SK-N-SH (cell line): Measurements from ENCODE around the gene HMGXB3. TPM values are rescaled to one million over a fixed set of nuclear protein-coding genes. Genes with fewer than 3 reads are reported as not detected.

ENCODE experiments used
- CTCF ChIA-PET: fragments of 300-600, 350-600 bp; formaldehyde crosslinking; extraction: SDS; loops from one replicate; lab custom pipeline; 2021; lab: Yijun Ruan, JAX
- POLR2A ChIA-PET: fragments of 350-600 bp; sonication (Branson Sonifier 250); formaldehyde crosslinking; extraction: SDS; loops from one replicate; lab custom pipeline; 2020; ENCODE audit warnings: antibody characterized with exemption, inconsistent platforms; lab: Yijun Ruan, JAX
- DNase-seq: peaks from one replicate; pipeline ENCODE4 v3.0.0; 2012
- H2AFZ ChIP-seq: fragments of 200-600 bp; sonication (generic); 2 replicates; pipeline ENCODE4 v1.8.1; 2016; ENCODE audit warnings: antibody characterized with exemption, mild to moderate bottlenecking, low read depth
- H3F3A ChIP-seq: fragments of 200-600 bp; sonication (generic); replicated peaks from 2 replicates; pipeline ENCODE3; 2016; ENCODE audit warnings: antibody characterized with exemption, mild to moderate bottlenecking; ENCODE audit not compliant: insufficient read depth
- H3K27ac ChIP-seq, 2 experiments: fragments of 200-500 bp in 1 of 2; fragments of 200-600 bp in 1 of 2; sonication (Bioruptor generic) in 1 of 2; sonication (generic), shearing (Covaris generic) in 1 of 2; 2 replicates each; pipeline versions ENCODE4 v1.5.1 to v1.6.1; 2014 to 2016; ENCODE audit warnings: low read depth in 2 of 2, inconsistent platforms in 1 of 2, low read length in 1 of 2, mild to moderate bottlenecking in 1 of 2, mixed read lengths in 1 of 2
- H3K27me3 ChIP-seq: fragments of 200-600 bp; sonication (generic), shearing (Covaris generic); 2 replicates; pipeline ENCODE4 v1.6.1; 2016; ENCODE audit warnings: mixed run types; ENCODE audit not compliant: insufficient read depth
- H3K36me3 ChIP-seq, 2 experiments: fragments of 200-500 bp in 1 of 2; fragments of 200-600 bp in 1 of 2; sonication (Bioruptor generic) in 1 of 2; sonication (generic) in 1 of 2; replicated peaks in 1 of 2; 2 replicates each; pipeline versions ENCODE3 to v1.5.1; 2014 to 2016; ENCODE audit warnings: low read length in 1 of 2, mild to moderate bottlenecking in 1 of 2; ENCODE audit not compliant: insufficient read depth in 2 of 2, control insufficient read depth in 1 of 2
- H3K4me1 ChIP-seq, 2 experiments: fragments of 200-500 bp in 1 of 2; fragments of 200-600 bp in 1 of 2; sonication (Bioruptor generic) in 1 of 2; sonication (generic), shearing (Covaris generic) in 1 of 2; 2 replicates each; pipeline versions ENCODE4 v1.5.1 to v1.6.1; 2014 to 2016; ENCODE audit warnings: low read depth in 1 of 2, low read length in 1 of 2, mixed run types in 1 of 2; ENCODE audit not compliant: insufficient read depth in 2 of 2, control insufficient read depth in 1 of 2
- H3K4me2 ChIP-seq: fragments of 200-600 bp; sonication (generic), shearing (Covaris generic); 2 replicates; pipeline ENCODE4 v1.6.1; 2017; ENCODE audit warnings: mixed run types
- H3K4me3 ChIP-seq, 2 experiments: fragments of 200-500 bp in 1 of 2; fragments of 200-600 bp in 1 of 2; sonication (Bioruptor generic) in 1 of 2; sonication (generic), shearing (Covaris generic) in 1 of 2; 2 replicates each; pipeline versions ENCODE4 v1.5.1 to v1.8.1; 2014 to 2016; ENCODE audit warnings: low read depth in 2 of 2, inconsistent platforms in 1 of 2, low read length in 1 of 2, mild to moderate bottlenecking in 1 of 2, mixed read lengths in 1 of 2, moderate library complexity in 1 of 2
- H3K79me2 ChIP-seq: fragments of 200-600 bp; sonication (generic); 2 replicates; pipeline ENCODE4 v1.8.1; 2017; ENCODE audit warnings: mild to moderate bottlenecking; ENCODE audit not compliant: insufficient read depth
- H3K9ac ChIP-seq: fragments of 200-600 bp; sonication (generic); 2 replicates; pipeline ENCODE4 v1.6.1; 2017; ENCODE audit warnings: mixed run types
- H3K9me2 ChIP-seq: fragments of 200-600 bp; sonication (generic); 2 replicates; pipeline ENCODE4 v1.6.1; 2017; ENCODE audit warnings: mixed run types
- H3K9me3 ChIP-seq: fragments of 200-600 bp; sonication (generic); 2 replicates; pipeline ENCODE4 v1.6.1; 2017; ENCODE audit warnings: mixed run types, mild to moderate bottlenecking, moderate library complexity
- H4K20me1 ChIP-seq: fragments of 200-600 bp; sonication (generic); 2 replicates; pipeline ENCODE4 v1.6.1; 2017; ENCODE audit warnings: mild to moderate bottlenecking, mixed run types; ENCODE audit not compliant: insufficient read depth
- CHD2 ChIP-seq: fragments of 150-350 bp; IDR thresholded peaks from 2 replicates; pipeline ENCODE4 v1.6.1; 2018; ENCODE audit warnings: low read length; ENCODE audit not compliant: partially characterized antibody
- POLR2AphosphoS5 ChIP-seq: IDR thresholded peaks from 2 replicates; pipeline ENCODE4 v1.6.1; 2012; ENCODE audit warnings: low read depth, low read length
- RAD21 ChIP-seq: IDR thresholded peaks from 2 replicates; pipeline ENCODE4 v1.6.1; 2012; ENCODE audit warnings: mild to moderate bottlenecking, low read length
- REST ChIP-seq: IDR thresholded peaks from 2 replicates; pipeline ENCODE4 v1.6.1; 2012; ENCODE audit warnings: mild to moderate bottlenecking, low read depth, low read length, moderate library complexity
- RXRA ChIP-seq: IDR thresholded peaks from 2 replicates; pipeline ENCODE4 v1.4.0; 2012; ENCODE audit warnings: low read depth, mild to moderate bottlenecking, borderline replicate concordance
- TCF12 ChIP-seq: IDR thresholded peaks from 2 replicates; pipeline ENCODE4 v1.4.0; 2012
- TEAD4 ChIP-seq: IDR thresholded peaks from 2 replicates; pipeline ENCODE4 v1.4.0; 2012; ENCODE audit warnings: mild to moderate bottlenecking, borderline replicate concordance; ENCODE audit not compliant: insufficient read depth
- WGBS: methylation state at CpG from one replicate; pipeline ENCODE4 v1.1.6; 2017; ENCODE audit warnings: low lambda C conversion rate; 5-methylcytosine and 5-hydroxymethylcytosine counted together
- polyA plus RNA-seq, 3 experiments: library from polyadenylated mRNA; depleted of rRNA; stranded (reverse); fragments of >200 nt; gene quantifications; 2 replicates each; pipeline ENCODE4 v1.2.3, GENCODE V29; 2012
- TF ChIP-seq, protein P1 (sequence below): IDR thresholded peaks from 2 replicates; pipeline ENCODE4 v1.4.0; 2012; ENCODE audit warnings: low read depth
- TF ChIP-seq, protein P2 (sequence below): fragments of 200-600 bp; sonication (generic); IDR thresholded peaks from 2 replicates; pipeline ENCODE4 v1.6.1; 2017; ENCODE audit warnings: antibody characterized with exemption, mild to moderate bottlenecking, moderate library complexity
- TF ChIP-seq, protein P3 (sequence below): fragments of 150-350 bp; IDR thresholded peaks from 2 replicates; pipeline ENCODE4 v1.6.1; 2016; ENCODE audit warnings: mild to moderate bottlenecking, low read depth, low read length

Gene HMGXB3
- polyA plus RNA-seq, 1 of the 3 experiments (the other 2 are of a cell fraction): 28.8 TPM

DNA sequence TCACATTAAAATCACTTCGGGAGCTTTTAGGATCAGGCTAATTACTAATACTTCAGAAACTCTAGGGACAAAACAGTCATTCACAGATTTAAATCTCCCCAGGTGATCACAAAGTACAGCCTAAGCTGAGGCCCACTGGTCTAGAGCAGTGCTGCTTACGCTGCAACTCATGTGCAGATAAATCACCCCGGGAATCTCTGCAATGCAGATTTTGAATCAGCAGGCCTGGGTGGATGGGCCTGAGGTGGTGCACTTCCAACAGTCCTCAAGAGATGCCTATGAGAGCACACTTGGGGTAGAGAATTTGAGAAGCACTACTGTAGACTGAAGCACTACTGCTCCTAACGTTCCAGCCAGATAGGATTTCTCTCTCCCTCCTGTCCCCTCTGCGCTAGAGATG, 57.5 kb downstream of the HMGXB3 start:
- H3K4me3 ChIP-seq: no peak overlapping the region
- POLR2A ChIA-PET: no interaction called here
- DNase-seq: peak; percentile 6
- TF ChIP-seq TEAD4 (no peak), RAD21 (no peak), CHD2 (no peak), RXRA (no peak), REST (no peak), POLR2AphosphoS5 (no peak; the same call in 1 of the 2 replicates), TCF12 (no peak)
- TF ChIP-seq, protein P1, sequence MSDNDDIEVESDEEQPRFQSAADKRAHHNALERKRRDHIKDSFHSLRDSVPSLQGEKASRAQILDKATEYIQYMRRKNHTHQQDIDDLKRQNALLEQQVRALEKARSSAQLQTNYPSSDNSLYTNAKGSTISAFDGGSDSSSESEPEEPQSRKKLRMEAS: no peak
- TF ChIP-seq, protein P2, sequence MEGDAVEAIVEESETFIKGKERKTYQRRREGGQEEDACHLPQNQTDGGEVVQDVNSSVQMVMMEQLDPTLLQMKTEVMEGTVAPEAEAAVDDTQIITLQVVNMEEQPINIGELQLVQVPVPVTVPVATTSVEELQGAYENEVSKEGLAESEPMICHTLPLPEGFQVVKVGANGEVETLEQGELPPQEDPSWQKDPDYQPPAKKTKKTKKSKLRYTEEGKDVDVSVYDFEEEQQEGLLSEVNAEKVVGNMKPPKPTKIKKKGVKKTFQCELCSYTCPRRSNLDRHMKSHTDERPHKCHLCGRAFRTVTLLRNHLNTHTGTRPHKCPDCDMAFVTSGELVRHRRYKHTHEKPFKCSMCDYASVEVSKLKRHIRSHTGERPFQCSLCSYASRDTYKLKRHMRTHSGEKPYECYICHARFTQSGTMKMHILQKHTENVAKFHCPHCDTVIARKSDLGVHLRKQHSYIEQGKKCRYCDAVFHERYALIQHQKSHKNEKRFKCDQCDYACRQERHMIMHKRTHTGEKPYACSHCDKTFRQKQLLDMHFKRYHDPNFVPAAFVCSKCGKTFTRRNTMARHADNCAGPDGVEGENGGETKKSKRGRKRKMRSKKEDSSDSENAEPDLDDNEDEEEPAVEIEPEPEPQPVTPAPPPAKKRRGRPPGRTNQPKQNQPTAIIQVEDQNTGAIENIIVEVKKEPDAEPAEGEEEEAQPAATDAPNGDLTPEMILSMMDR: no peak
- TF ChIP-seq, protein P3, sequence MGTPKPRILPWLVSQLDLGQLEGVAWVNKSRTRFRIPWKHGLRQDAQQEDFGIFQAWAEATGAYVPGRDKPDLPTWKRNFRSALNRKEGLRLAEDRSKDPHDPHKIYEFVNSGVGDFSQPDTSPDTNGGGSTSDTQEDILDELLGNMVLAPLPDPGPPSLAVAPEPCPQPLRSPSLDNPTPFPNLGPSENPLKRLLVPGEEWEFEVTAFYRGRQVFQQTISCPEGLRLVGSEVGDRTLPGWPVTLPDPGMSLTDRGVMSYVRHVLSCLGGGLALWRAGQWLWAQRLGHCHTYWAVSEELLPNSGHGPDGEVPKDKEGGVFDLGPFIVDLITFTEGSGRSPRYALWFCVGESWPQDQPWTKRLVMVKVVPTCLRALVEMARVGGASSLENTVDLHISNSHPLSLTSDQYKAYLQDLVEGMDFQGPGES: no peak
- TF ChIP-seq, all 33 proteins: peak for 0
- peaks cover under 1% of the 10 kb centered on the region for H3F3A ChIP-seq
- no peaks in the 10 kb centered on the region for H4K20me1 ChIP-seq
- no peaks in the 10 kb centered on the region for H3K27me3 ChIP-seq
- no peak overlapping the region for H3K9ac ChIP-seq
- H3K79me2 ChIP-seq: no peaks in the 10 kb centered on the region
- CTCF ChIA-PET: no interaction called here
- no peak overlapping the region for H3K4me2 ChIP-seq
- H3K27ac ChIP-seq: peak overlapping the region in 1 of 2 experiments; percentile 73; a peak in 3 of 4 replicates
- H3K9me2 ChIP-seq: no peaks in the 10 kb centered on the region
- peaks cover 4 to 15% of the 10 kb centered on the region in 2 experiments; a peak in 3 of 4 replicates for H3K4me1 ChIP-seq
- no peak overlapping the region for H2AFZ ChIP-seq
- 92% methylated on average over 3 of the region's 5 CpGs for WGBS
- peaks cover 10 to 25% of the 10 kb centered on the region in 2 experiments for H3K36me3 ChIP-seq
- H3K9me3 ChIP-seq: no peaks in the 10 kb centered on the region
